Kidney glomerular epithelial cell (primary cell): ENCODE data around the gene MGAM2.

Source experiments
- DNase-seq: peaks from one replicate; lab custom pipeline; 2025; lab: John Stamatoyannopoulos, UW

MGAM2 gene

DNA sequence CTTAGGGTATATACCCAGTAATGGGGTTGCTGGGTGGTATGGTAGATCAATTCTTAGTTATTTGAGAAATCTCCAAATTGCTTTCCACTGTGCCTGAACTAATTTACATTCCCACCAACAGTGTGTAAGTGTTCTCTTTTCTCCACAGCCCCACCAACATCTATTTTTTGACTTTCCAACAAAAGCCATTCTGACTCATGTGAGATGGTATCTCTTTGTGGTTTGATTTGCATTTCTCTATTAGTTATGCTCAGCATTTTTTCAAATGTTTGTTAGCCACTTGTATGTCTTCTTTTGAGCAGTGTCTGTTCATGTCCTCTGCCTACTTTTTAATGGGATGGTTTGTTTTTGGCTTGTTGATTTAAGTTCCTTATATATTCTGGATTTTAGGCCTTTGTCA, 66.4 kb downstream of the MGAM2 start:
- no peak for DNase-seq

- DNase-seq = no peak
These were observed 68.9 kb downstream of the MGAM2 start for GRCh38 chr7:142180426-142180825.

DNA sequence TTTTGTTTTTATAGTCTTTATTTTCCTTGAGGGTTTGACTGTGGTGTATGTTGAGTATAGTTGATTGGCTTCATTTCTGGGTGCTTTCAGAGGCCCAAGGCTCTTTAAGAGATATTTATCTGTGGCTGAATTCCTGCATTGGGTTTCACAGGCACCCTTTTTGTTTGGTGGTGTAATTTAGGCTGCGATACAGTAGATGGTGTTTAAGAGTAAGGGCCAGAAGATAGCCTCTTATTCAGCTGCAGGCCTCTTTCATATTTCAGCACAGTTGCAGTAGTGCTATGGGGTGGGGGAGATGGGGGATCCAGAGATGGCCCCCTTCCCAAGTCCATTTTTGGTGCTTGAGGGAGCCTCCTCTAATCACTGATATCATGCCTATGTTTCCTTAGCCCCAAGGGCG, 69.7 kb downstream of the MGAM2 start:
- DNase-seq = no peak

DNA sequence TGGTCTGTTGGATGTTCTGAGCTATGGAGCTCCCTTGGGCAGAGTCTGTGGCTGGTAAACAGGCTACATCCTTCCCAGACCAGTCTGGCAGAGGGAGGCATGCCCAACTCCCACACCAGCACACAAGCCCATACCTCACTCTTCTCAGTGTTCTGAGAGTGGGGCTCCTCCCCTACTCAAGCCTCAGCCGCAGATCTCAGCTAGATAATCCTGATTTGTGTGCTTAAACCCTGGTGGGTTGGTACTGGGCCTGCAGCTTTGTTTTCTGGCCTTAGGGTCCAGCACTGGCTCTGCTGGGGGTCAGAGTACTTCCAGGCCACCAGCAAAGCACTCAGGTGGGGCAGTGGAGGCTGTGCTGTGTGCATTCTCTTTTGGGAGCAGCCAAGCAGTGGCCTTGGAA, 70.4 kb downstream of the MGAM2 start:
- no peak for DNase-seq

DNA sequence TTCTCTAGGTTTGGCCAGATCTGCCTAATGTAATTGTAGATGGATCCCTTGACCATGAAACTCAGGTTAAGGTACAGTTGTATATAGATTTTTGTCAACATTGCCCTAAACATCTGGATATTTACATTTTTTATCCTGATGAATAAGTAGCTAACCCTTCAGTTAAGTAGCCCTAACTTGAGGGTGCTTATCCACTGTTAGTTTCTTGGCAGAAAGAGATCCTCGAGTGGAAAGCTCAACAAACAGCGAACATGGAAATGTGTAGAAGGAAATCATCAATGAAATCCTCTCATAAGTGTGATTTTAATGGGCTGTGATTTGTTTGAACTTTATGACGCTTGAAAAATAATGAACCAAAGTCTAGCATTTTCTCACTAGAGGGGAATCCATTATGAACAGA, 73.6 kb downstream of the MGAM2 start:
- DNase-seq = no peak

DNA sequence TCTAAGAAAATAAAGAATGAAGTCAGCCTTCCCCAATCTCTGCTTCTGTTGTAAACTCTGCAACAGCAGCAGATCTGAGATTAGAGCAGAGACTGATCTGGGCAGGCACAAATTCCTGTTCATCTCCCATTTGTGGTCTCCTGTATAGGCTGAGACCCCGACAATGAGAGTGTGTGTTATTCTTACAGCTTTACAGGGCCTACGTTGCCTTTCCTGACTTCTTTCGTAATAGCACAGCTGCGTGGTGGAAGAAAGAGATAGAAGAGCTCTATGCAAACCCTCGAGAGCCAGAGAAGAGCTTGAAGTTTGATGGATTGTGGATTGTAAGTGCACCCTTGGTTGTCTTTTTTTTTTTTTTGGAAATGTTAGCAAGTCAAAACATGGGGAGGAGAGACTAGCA, 74.3 kb downstream of the MGAM2 start:
- DNase-seq = no peak

DNA sequence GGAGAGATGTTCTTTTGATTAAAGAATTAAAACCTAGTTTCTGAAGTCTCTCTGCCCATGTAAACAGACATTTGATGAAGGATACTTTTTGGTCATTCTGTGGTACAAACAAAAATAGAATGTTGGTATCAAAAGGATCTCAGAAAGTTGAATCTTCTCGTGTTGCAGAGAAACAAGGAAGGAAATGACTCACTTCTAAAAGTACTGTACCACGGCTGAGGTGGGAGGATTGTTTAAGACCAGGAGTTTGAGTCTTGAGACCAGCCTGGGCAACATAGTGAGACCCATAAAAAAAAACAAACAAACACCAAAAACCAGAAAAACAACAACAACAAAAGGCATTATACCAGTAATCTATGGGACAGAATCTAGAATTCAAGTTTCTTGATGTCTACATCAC, 76.6 kb downstream of the MGAM2 start:
- no peak for DNase-seq

DNA sequence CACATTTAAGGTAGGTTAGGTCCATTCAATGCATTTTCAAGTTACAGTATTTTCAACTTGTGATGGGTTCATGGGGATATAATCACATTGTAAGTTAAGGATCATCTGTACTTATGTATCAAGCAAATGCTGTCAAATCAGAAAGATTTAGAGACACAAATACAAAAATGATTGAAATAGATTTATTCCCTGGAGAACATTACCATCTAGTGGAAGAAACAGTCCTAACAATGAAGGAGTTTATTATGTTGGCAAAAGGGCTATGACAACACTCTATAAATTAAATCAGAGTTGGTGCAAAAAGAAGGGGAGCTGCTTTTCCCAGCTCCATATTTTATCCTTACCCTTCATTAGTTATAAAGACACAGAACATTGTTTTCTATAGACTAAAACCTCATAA, 77.3 kb downstream of the MGAM2 start:
- no peak for DNase-seq

DNA sequence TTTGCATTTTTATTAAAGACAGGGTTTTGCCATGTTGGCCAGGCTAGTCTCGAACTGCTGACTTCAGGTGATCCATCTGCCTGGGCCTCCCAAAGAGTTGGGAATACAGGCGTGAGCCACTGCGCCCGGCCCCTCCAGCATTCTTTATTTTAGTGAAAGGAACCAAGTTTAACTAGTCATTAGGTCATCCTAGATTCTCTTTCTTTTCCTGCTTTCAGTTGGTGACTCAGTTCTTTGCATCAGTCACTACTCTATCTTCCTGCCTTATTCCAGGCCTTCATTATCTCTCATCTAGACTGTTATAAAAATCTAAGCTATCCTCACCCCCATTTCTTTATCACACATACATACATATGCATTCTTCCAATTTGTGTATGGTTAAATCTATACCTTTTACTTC, 82.7 kb downstream of the MGAM2 start:
- DNase-seq = no peak

DNA sequence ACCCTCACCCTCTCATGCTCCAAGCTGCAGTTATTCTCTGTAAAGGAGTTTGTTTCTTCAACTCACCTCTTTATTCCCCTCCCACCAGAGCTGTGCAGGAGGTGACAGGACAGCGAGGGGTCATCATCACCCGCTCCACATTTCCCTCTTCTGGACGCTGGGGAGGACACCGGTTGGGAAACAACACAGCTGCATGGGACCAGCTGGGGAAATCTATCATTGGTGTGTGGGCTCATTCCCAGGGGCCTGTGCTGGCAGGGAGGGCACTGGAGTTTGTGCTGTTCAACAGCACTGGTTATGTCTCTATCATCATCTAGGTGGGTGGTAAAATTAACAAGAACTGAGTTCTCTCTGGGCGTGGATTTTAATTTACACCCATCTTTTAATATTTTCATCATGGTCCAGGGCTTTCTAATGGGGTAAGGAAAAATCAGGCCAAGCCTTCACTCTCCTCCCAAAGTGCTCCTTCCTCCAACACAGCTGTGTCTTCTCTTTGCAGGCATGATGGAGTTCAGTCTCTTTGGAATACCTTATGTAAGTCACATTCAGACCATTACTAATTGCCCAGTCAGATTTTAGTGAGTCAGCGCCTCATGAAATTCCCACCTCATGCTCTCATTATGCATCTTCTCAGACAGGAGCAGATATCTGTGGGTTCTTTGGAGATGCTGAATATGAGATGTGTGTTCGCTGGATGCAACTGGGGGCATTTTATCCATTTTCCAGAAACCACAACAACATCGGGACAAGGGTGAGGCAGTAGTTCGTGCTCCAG, 84.7 kb downstream of the MGAM2 start:
- DNase-seq = no peak

GRCh38 chr7:142200206-142200605, 88.7 kb downstream of the MGAM2 start:
- DNase-seq = no peak

- DNase-seq = no peak
These were observed 117.1 kb downstream of the MGAM2 start for GRCh38 chr7:142228537-142229104.

DNA sequence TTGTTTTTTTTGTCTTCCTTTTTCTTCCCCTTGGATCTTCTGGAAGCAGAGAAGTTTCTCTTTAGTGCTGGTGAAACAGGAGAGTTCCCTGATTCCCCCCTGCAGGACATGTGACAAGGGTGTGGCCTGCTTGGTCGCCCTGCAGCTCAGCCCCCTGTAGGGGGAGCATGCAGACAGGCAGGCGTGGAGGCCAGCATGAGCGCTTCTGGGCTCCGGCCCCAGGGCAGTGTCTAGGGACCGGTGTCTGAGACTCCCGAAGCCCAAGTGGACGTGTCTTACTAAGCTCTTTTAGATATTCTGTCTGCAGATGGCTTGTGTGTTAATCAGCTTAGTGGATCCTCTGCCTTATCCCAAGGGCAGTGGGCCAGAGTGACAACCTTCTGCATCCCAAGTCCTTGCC, 120.2 kb downstream of the MGAM2 start:
- no peak for DNase-seq

GRCh38 chr7:142240546-142240945, 129.0 kb downstream of the MGAM2 start:
- no peak for DNase-seq

GRCh38 chr7:142243823-142244222, 132.3 kb downstream of the MGAM2 start:
- DNase-seq = no peak

- DNase-seq = no peak
These were observed 136.9 kb downstream of the MGAM2 start for GRCh38 chr7:142248166-142249160.

- DNase-seq = no peak
These were observed 138.4 kb downstream of the MGAM2 start for GRCh38 chr7:142249918-142250317.

- no peak for DNase-seq
These were observed 139.2 kb downstream of the MGAM2 start for GRCh38 chr7:142250705-142251104.

DNA sequence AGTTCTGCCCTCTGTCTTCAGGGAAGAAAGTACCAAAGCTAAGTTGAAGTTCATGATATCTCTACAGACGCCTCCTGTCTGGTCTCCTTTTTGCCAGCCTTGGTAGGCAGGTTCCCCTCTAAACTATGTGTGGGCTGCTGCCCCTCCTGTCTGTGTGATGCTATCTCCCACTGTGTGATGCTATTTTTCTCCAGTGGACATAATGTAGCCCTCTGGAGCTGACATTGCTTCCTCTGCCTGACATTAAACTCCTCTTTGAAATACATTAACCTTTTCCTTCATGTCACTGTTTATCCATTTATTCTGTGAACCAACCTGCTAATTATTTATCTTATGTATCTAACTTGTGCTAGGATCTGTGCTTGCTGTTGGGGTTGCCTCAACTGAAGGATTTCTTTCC, 146.4 kb downstream of the MGAM2 start, which contains the start of gene PRSS58:
Gene PRSS58 (minus strand): TSS at position 101 of the 400 bp plus-strand sequence. CDS start 351 bp downstream, outside the sequence.
- DNase-seq = no peak

DNA sequence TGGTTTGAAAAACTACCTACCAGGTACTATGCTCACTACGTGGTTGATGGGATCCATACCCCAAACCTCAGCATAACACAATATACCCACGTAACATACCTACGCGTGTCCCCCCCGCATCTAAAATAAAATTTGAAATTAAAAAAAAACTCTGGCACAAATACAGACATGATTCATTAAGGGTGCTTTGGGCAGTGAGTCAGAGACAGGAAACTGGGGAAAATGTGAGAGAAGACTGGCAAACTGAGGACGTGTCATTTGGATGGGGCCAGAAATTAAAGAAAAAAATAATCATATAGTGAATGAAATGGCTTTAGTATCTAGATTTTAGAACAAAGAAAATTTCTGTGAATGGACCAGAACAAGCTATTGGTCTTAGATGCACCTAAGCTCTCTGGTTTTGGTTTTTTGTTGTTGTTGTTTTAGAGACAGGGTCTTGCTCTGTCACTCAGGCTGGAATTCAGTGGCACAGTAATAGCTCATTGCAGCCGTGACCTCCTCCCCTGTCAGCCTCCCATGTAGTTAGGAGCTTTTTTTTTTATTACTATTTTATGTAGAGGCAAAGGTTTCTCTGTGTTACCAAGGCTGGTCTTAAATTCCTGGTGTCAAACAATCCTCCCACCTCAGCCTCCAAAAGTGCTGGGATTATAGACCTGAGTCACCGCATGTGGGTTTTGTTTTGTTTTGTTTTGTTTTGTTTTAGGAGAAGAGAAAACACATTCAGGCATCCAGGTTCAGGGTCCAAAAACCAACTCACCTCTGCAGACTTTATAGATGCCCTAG, 152.3 kb downstream of the MGAM2 start:
- DNase-seq = peak; percentile 9
